Neuronal stem cell (in vitro differentiated cells): ENCODE results near the gene NUP210L.
"Not testable (repeated sequence)": the region's sequence is repeated elsewhere in the genome, so short reads cannot be mapped to it uniquely, and the experiment has no call there.

Experiments used
- DNase-seq: peaks from one replicate; pipeline ENCODE4 v3.0.0-alpha.2; 2013; ENCODE audit warnings: low spot score
- H2AFZ ChIP-seq: one replicate; pipeline ENCODE4 v1.6.1; 2013; ENCODE audit warnings: mild to moderate bottlenecking, low read length, inconsistent platforms
- H2AK5ac ChIP-seq: 2 replicates; pipeline ENCODE4 v1.6.1; 2013; ENCODE audit warnings: low read depth, mild to moderate bottlenecking, inconsistent platforms, low read length, moderate library complexity, mixed read lengths
- H2BK120ac ChIP-seq: 2 replicates; pipeline ENCODE4 v1.6.1; 2013; ENCODE audit warnings: low read depth, mild to moderate bottlenecking, inconsistent platforms, low read length, moderate library complexity, mixed read lengths
- H2BK12ac ChIP-seq: one replicate; pipeline ENCODE4 v1.6.1; 2013; ENCODE audit warnings: low read length, inconsistent platforms
- H2BK15ac ChIP-seq: 2 replicates; pipeline ENCODE4 v1.6.1; 2013; ENCODE audit warnings: mild to moderate bottlenecking, low read length, inconsistent platforms, mixed read lengths
- H2BK5ac ChIP-seq: one replicate; pipeline ENCODE4 v1.6.1; 2013; ENCODE audit warnings: inconsistent platforms, mild to moderate bottlenecking, low read length, moderate library complexity
- H3K14ac ChIP-seq: one replicate; pipeline ENCODE4 v1.6.1; 2013; ENCODE audit warnings: low read length, inconsistent platforms
- H3K18ac ChIP-seq: 2 replicates; pipeline ENCODE4 v1.6.1; 2013; ENCODE audit warnings: low read length, inconsistent platforms
- H3K23ac ChIP-seq: 2 replicates; pipeline ENCODE4 v1.6.1; 2013; ENCODE audit warnings: low read depth, mild to moderate bottlenecking, mixed read lengths, low read length, inconsistent platforms; ENCODE audit not compliant: poor library complexity
- H3K27ac ChIP-seq: replicated peaks from 3 replicates; pipeline ENCODE4 v1.5.1; 2013; ENCODE audit warnings: low read length, inconsistent platforms
- H3K27me3 ChIP-seq, 3 experiments: 2 replicates each; pipeline ENCODE4 v1.6.1; 2013; ENCODE audit warnings: low read length in 3 of 3, mild to moderate bottlenecking in 2 of 3, inconsistent platforms in 1 of 3, low read depth in 1 of 3, mixed read lengths in 1 of 3, moderate library complexity in 1 of 3; ENCODE audit not compliant: control insufficient read depth in 3 of 3, insufficient read depth in 3 of 3
- H3K36me3 ChIP-seq, 2 donors: replicated peaks in 1 of 2; 2 replicates each; pipeline ENCODE4 v1.6.1; 2013; ENCODE audit warnings: low read length in 2 of 2; ENCODE audit not compliant: control insufficient read depth in 2 of 2, insufficient read depth in 2 of 2
- H3K4ac ChIP-seq: 2 replicates; pipeline ENCODE4 v1.6.1; 2013; ENCODE audit warnings: inconsistent platforms, mild to moderate bottlenecking, low read length, moderate library complexity
- H3K4me1 ChIP-seq, 2 donors: 1 replicate in 1 of 2; 2 replicates in 1 of 2; pipeline ENCODE4 v1.6.1; 2013; ENCODE audit warnings: low read length in 2 of 2, low read depth in 1 of 2; ENCODE audit not compliant: control insufficient read depth in 2 of 2, insufficient read depth in 1 of 2
- H3K4me2 ChIP-seq: one replicate; pipeline ENCODE4 v1.6.1; 2013; ENCODE audit warnings: mild to moderate bottlenecking, low read length, inconsistent platforms; ENCODE audit not compliant: insufficient read depth, poor library complexity, severe bottlenecking
- H3K4me3 ChIP-seq, 2 donors: 2 replicates each; pipeline ENCODE4 v1.5.1; 2013; ENCODE audit warnings: low read length in 2 of 2, mild to moderate bottlenecking in 2 of 2, inconsistent platforms in 1 of 2, moderate library complexity in 1 of 2
- H3K79me1 ChIP-seq: one replicate; pipeline ENCODE4 v1.6.1; 2013; ENCODE audit warnings: low read depth, mild to moderate bottlenecking, inconsistent platforms, low read length, moderate library complexity
- H3K9ac ChIP-seq: one replicate; pipeline ENCODE4 v1.6.1; 2013; ENCODE audit warnings: mild to moderate bottlenecking, low read depth, low read length, inconsistent platforms; ENCODE audit not compliant: poor library complexity
- H3K9me3 ChIP-seq, 2 donors: replicated peaks in 1 of 2; 2 replicates each; pipeline versions ENCODE3 to v1.6.1; 2013; ENCODE audit warnings: low read length in 2 of 2, mild to moderate bottlenecking in 2 of 2, inconsistent platforms in 1 of 2, low read depth in 1 of 2, mixed read lengths in 1 of 2, moderate library complexity in 1 of 2; ENCODE audit not compliant: control insufficient read depth in 2 of 2, insufficient read depth in 1 of 2
- H4K8ac ChIP-seq: one replicate; pipeline ENCODE4 v1.6.1; 2013; ENCODE audit warnings: low read depth, mild to moderate bottlenecking, inconsistent platforms, low read length, moderate library complexity
- H4K91ac ChIP-seq: one replicate; pipeline ENCODE4 v1.6.1; 2013; ENCODE audit warnings: low read length, low read depth, mild to moderate bottlenecking, inconsistent platforms; ENCODE audit not compliant: poor library complexity
- WGBS, 2 donors: extraction: QIAGEN DNeasy Blood & Tissue Kit; methylation state at CpG; one replicate each; pipeline ENCODE4 v1.1.7; 2013; ENCODE audit warnings: missing lambda C conversion rate in 2 of 2, mixed read lengths in 1 of 2; ENCODE audit not compliant: insufficient read length in 2 of 2, insufficient replicate concordance in 1 of 2; ENCODE audit errors: extremely low coverage in 2 of 2; 5-methylcytosine and 5-hydroxymethylcytosine counted together

NUP210L gene

DNA sequence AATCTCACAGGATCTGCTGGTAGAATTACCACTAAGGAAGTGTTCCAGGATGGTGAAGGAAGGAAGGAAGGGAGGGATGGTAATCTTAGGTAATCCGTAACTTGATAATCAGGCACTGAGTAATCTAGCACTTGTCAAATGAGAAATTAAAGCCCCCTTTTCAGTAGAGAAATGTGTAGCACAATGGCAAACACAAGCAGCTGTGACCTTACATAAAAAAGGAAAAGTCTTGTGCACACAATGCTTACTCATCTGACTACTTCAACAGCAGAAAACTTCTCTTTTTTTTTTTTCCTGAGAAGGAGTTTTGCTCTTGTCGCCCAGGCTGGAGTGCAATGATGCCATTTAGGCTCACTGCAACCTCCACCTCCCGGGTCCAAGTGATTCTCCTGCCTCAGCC is 6.1 kb downstream of the NUP210L start:
- H3K23ac ChIP-seq: no peak overlapping the region
- no peaks in the 10 kb centered on the region for H3K9me3 ChIP-seq
- no peaks in the 10 kb centered on the region for H3K79me1 ChIP-seq
- no peak overlapping the region for H3K4me3 ChIP-seq
- no peak overlapping the region for H2AK5ac ChIP-seq
- no peaks in the 10 kb centered on the region for H3K4me1 ChIP-seq
- no peak overlapping the region for H2AFZ ChIP-seq
- H2BK5ac ChIP-seq: no peak overlapping the region
- no peaks in the 10 kb centered on the region for H3K36me3 ChIP-seq
- H3K4me2 ChIP-seq: no peak overlapping the region
- no peak overlapping the region for H2BK120ac ChIP-seq
- no peak overlapping the region for H2BK12ac ChIP-seq
- no peak overlapping the region for H2BK15ac ChIP-seq
- no peak overlapping the region for H3K4ac ChIP-seq
- no peak overlapping the region for H4K91ac ChIP-seq
- H3K27ac ChIP-seq: no peak overlapping the region
- no CpG with 5 or more reads among the region's 3 CpGs for WGBS, 2 donors
- no peak for DNase-seq
- no peak overlapping the region for H3K9ac ChIP-seq
- H3K27me3 ChIP-seq: no peaks in the 10 kb centered on the region
- no peak overlapping the region for H3K18ac ChIP-seq
- no peak overlapping the region for H4K8ac ChIP-seq
- no peak overlapping the region for H3K14ac ChIP-seq

DNA sequence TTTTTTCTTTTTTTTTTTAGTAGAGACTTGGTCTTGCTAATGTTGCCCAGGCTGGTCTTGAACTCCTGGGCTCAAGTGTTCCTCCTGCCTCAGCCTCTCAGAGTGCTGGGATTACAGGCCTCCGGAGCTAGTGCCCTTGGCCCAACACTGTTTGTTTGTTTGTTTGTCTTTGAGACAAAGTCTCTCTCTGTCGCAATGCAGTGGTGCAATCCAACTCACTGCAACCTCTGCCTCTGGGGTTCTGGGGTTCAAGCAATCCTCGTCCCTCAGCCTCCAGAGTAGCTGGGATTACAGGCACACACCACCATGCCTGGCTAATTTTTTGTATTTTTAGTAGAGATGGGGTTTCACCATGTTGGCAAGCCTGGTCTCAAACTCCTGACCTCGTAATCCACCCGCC is 7.4 kb downstream of the NUP210L start:
- H2AK5ac ChIP-seq, H3K4me1 ChIP-seq, H2BK12ac ChIP-seq, H3K79me1 ChIP-seq, H2BK120ac ChIP-seq, H3K4ac ChIP-seq, H2BK5ac ChIP-seq, DNase-seq, H2BK15ac ChIP-seq, H3K18ac ChIP-seq, H3K9me3 ChIP-seq, H3K36me3 ChIP-seq, H4K91ac ChIP-seq, H3K23ac ChIP-seq, H3K14ac ChIP-seq, H3K9ac ChIP-seq, H3K4me2 ChIP-seq, H3K27ac ChIP-seq, H3K4me3 ChIP-seq, H3K27me3 ChIP-seq, H4K8ac ChIP-seq, H2AFZ ChIP-seq: not testable (repeated sequence)
- no CpG with 5 or more reads among the region's 5 CpGs for WGBS, 2 donors

DNA sequence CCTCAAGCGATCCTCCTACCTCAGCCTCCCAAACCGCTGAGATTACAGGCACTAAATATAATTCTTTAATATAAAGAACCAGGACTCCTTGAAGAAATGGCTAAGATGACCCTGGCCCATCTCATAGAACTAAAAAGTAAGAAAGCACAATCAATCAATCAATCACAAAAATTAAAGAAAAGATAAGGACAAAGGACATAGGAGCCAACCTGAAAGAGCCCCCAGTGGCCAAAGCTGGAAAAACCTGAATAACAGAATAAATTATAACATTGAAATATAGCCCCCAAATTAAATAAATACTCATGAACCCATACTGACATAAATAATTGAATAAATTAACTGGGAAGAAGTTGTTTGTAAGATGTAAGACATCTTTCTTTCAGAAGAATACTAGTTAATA is 8.9 kb downstream of the NUP210L start:
- H2BK120ac ChIP-seq: no peak overlapping the region
- no peak overlapping the region for H4K91ac ChIP-seq
- no peak overlapping the region for H4K8ac ChIP-seq
- no peaks in the 10 kb centered on the region for H3K9me3 ChIP-seq
- H3K4me2 ChIP-seq: no peak overlapping the region
- no peak overlapping the region for H3K9ac ChIP-seq
- no CpG with 5 or more reads among the region's 2 CpGs for WGBS, 2 donors
- no peak overlapping the region for H2BK15ac ChIP-seq
- H3K4ac ChIP-seq: no peak overlapping the region
- no peak for DNase-seq
- no peaks in the 10 kb centered on the region for H3K27me3 ChIP-seq
- H3K18ac ChIP-seq: no peak overlapping the region
- no peak overlapping the region for H2BK12ac ChIP-seq
- H3K4me1 ChIP-seq: no peaks in the 10 kb centered on the region
- no peak overlapping the region for H3K27ac ChIP-seq
- H2AK5ac ChIP-seq: no peak overlapping the region
- H3K79me1 ChIP-seq: no peaks in the 10 kb centered on the region
- H3K4me3 ChIP-seq: no peak overlapping the region
- no peak overlapping the region for H3K23ac ChIP-seq
- no peaks in the 10 kb centered on the region for H3K36me3 ChIP-seq
- no peak overlapping the region for H2AFZ ChIP-seq
- H3K14ac ChIP-seq: no peak overlapping the region
- no peak overlapping the region for H2BK5ac ChIP-seq

DNA sequence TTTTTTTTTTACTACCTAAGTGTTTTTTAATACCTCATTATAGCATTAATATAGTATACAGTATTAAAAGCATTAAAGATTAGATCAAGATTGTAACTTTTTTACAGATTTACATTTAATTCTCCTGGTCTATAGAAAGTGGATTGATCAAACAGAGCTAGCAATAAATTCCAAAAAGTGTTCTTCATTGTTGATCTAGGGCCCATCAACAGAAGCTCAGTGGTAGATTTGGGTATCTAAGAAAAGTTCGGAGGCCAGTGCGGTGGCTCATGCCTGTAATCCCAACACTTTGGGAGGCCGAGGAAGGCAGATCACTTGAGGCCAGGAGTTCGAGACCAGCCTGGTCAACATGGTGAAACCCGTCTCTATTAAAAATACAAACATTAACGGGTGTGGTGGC is 12.5 kb downstream of the NUP210L start:
- no peak overlapping the region for H2BK120ac ChIP-seq
- H2AFZ ChIP-seq: no peak overlapping the region
- no peak overlapping the region for H3K18ac ChIP-seq
- no peak overlapping the region for H2BK12ac ChIP-seq
- no peak overlapping the region for H2AK5ac ChIP-seq
- no peaks in the 10 kb centered on the region for H3K36me3 ChIP-seq
- H3K14ac ChIP-seq: no peak overlapping the region
- no peaks in the 10 kb centered on the region for H3K79me1 ChIP-seq
- H4K8ac ChIP-seq: no peak overlapping the region
- no peak overlapping the region for H2BK15ac ChIP-seq
- no peak overlapping the region for H3K9ac ChIP-seq
- H3K4me2 ChIP-seq: no peak overlapping the region
- H3K27ac ChIP-seq: no peak overlapping the region
- H3K4ac ChIP-seq: no peak overlapping the region
- no peak overlapping the region for H4K91ac ChIP-seq
- no peaks in the 10 kb centered on the region for H3K9me3 ChIP-seq
- H3K4me1 ChIP-seq: no peaks in the 10 kb centered on the region
- no peak overlapping the region for H3K4me3 ChIP-seq
- no peak overlapping the region for H2BK5ac ChIP-seq
- H3K27me3 ChIP-seq: no peaks in the 10 kb centered on the region
- WGBS, 2 donors: no CpG with 5 or more reads among the region's 6 CpGs
- no peak for DNase-seq
- no peak overlapping the region for H3K23ac ChIP-seq
